A673 (cell line): ENCODE data around the gene METTL22.

ENCODE experiments used
- EZH2 ChIP-seq: fragments of 200-600 bp; sonication (generic); IDR thresholded peaks from 2 replicates; pipeline ENCODE4 v1.6.1; 2017; ENCODE audit warnings: borderline replicate concordance, low read depth, mild to moderate bottlenecking, mixed read lengths, antibody characterized with exemption, low read length; ENCODE audit not compliant: poor library complexity, severe bottlenecking
- TF ChIP-seq, protein P1 (sequence below): fragments of 300-800, 200-600 bp; sonication (generic); conservative IDR thresholded peaks from 2 replicates; pipeline ENCODE4 v1.5.1; 2017; ENCODE audit warnings: low read depth, mild to moderate bottlenecking, antibody characterized with exemption, low read length, moderate library complexity, mixed read lengths

DNA sequence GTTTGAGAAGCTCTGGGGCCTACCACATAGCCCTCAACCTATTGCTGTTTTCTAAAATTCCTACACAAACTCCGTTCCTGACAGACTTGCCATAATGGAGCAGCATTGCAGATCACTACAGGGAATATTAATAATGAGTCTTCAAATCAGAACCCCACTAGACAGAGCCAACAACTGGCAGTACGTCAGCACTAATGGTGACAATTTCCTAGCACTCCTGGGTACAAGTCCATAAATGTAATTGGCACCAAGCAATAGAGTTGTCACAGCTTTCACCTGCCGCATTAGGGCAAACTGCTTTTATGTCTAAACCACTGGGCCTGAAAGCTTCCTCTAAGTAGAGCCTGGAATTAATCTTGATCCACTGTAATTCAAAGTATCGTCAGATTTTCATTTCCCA, 27.4 kb downstream of the METTL22 start:
- TF ChIP-seq, protein P1, sequence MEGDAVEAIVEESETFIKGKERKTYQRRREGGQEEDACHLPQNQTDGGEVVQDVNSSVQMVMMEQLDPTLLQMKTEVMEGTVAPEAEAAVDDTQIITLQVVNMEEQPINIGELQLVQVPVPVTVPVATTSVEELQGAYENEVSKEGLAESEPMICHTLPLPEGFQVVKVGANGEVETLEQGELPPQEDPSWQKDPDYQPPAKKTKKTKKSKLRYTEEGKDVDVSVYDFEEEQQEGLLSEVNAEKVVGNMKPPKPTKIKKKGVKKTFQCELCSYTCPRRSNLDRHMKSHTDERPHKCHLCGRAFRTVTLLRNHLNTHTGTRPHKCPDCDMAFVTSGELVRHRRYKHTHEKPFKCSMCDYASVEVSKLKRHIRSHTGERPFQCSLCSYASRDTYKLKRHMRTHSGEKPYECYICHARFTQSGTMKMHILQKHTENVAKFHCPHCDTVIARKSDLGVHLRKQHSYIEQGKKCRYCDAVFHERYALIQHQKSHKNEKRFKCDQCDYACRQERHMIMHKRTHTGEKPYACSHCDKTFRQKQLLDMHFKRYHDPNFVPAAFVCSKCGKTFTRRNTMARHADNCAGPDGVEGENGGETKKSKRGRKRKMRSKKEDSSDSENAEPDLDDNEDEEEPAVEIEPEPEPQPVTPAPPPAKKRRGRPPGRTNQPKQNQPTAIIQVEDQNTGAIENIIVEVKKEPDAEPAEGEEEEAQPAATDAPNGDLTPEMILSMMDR, result no peak
- TF ChIP-seq EZH2, result no peak
